NCI-H2029 treated with DMSO at 0.1 percent for 48 hours (cell line): Measurements from ENCODE around the gene ADAMTSL4.
A peak's percentile ranks its signal among the peaks of the same experiment; 100 is the strongest.

Experiments
- DNase-seq: peaks from one replicate; lab custom pipeline; 2025; lab: John Stamatoyannopoulos, UW

The ADAMTSL4 gene

GRCh38 chr1:150548632-150549495, at the start of gene ADAMTSL4:
Gene ADAMTSL4, plus strand, starts transcription at chr1:150549408. Its CDS starts 2,881 bp downstream, at chr1:150552289.
- peak; percentile 10 for DNase-seq

- DNase-seq, result no peak
Observed at GRCh38 chr1:150505431-150505830, 43.8 kb upstream of the ADAMTSL4 start.

- DNase-seq, result no peak
Observed at GRCh38 chr1:150507912-150508864, 41.0 kb upstream of the ADAMTSL4 start, which contains the start of gene ECM1. Gene ECM1, plus strand, starts transcription at chr1:150508109. Its CDS starts 101 bp downstream, at chr1:150508210.

GRCh38 chr1:150508982-150509381, 40.2 kb upstream of the ADAMTSL4 start:
- DNase-seq, result no peak

GRCh38 chr1:150511551-150511950, 37.7 kb upstream of the ADAMTSL4 start:
- no peak for DNase-seq

GRCh38 chr1:150511985-150512660, 37.1 kb upstream of the ADAMTSL4 start:
- no peak for DNase-seq

GRCh38 chr1:150512846-150513245, 36.4 kb upstream of the ADAMTSL4 start:
- DNase-seq, result no peak

GRCh38 chr1:150513351-150513791, 35.8 kb upstream of the ADAMTSL4 start:
- DNase-seq, result no peak

GRCh38 chr1:150514260-150514659, 34.9 kb upstream of the ADAMTSL4 start:
- DNase-seq, result no peak

GRCh38 chr1:150514913-150515327, 34.3 kb upstream of the ADAMTSL4 start:
- no peak for DNase-seq

- DNase-seq, result peak; percentile 64
Observed at GRCh38 chr1:150515328-150516049, 33.7 kb upstream of the ADAMTSL4 start, which contains the start of gene FALEC. Gene FALEC, plus strand, starts transcription at chr1:150515752.

GRCh38 chr1:150516050-150516591, 33.1 kb upstream of the ADAMTSL4 start:
- DNase-seq, result no peak

- no peak for DNase-seq
Observed at GRCh38 chr1:150516616-150517015, 32.6 kb upstream of the ADAMTSL4 start.

- no peak for DNase-seq
Observed at GRCh38 chr1:150521196-150521968, 27.8 kb upstream of the ADAMTSL4 start.

- DNase-seq, result no peak
Observed at GRCh38 chr1:150525348-150525747, 23.9 kb upstream of the ADAMTSL4 start.

- DNase-seq, result no peak
Observed at GRCh38 chr1:150528196-150528595, 21.0 kb upstream of the ADAMTSL4 start.

GRCh38 chr1:150529017-150529416, 20.2 kb upstream of the ADAMTSL4 start:
- DNase-seq, result no peak

GRCh38 chr1:150530491-150531159, 18.6 kb upstream of the ADAMTSL4 start:
- no peak for DNase-seq

GRCh38 chr1:150532860-150533259, 16.3 kb upstream of the ADAMTSL4 start:
- DNase-seq, result no peak
